ENCODE results near the gene TUSC2.

The TUSC2 gene

DNA sequence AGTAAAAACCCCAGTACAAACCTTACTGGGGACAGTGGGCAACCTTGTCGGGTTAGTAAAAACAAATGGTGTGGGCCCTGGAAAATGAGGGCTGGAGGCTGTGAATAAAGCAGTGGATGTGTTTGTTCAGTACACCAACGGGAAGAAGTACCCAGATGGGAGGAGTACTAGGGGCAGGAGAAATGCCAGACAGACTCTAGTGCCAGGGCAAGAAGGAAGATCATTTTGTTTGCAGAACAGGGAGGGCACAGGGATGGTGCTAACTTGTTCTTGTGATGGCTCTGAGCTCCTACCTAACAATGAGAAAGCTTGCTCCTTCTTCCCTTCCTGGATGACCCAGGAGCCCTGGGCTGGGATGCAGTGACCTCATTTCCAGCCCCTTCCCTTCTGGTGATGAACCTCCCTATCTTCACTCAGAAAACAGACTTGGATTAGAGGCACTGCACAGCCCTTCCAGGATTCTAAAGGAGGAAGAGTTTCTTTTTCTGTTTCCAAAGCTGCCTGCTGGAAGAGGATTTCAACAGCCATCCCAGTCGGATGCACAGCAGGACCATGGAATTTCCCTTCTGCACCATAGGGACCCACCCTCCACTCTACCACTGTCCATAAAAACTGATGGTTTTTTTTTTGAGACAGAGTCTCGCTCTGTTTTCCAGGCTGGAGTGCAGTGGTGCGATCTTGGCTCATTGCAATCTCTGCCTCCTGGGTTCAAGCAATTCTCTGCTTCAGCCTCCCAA, 6.5 kb upstream of the TUSC2 start:
- no peak for DNase-seq (ENCODE audit: low read depth)

GRCh38 chr3:50333744-50334328, 5.8 kb upstream of the TUSC2 start:
- DNase-seq (ENCODE audit: low read depth), result peak; percentile 38

GRCh38 chr3:50331364-50331907, 3.4 kb upstream of the TUSC2 start:
- DNase-seq (ENCODE audit: low read depth), result no peak

DNA sequence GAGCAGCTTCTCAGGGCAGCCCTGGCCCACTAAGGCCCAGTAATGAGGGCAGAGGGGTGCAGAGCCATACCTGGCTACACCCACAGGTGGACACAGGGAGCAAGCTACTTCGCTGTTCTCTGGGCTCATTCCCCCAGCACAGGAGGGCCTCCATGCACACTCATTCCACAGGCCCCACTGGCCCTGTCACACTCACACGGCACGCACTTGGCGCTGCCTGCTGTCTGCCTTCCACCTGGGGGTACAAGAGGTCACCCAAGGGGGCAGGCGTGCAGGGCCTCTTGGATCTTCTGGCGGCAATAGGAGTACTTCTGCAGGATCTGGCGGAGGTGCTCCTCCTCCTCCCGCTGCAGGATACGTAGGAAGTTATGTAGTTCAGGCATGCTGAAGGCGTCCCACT, 2.3 kb upstream of the TUSC2 start:
- DNase-seq (ENCODE audit: low read depth), result no peak

DNA sequence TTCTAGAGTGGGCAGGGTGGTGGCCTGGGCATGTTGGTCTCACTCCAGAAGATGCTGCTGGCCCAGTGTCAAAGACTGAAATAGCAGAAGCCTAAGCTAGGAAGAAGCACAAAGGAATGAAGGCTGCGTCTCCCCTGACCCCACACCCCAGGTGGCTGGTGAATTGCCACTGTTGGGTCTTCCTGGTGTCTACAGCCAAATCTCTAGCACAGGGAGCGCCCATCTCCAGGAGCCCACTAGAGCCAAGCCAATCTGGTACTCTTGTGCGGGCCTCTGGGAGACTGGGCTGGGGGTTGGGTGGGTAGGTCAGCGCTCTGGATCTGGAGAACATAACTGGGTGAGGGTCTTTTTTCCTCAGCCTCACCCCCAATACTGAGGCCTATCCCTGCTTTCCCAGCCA, 894 bp downstream of the TUSC2 start:
- no peak for DNase-seq (ENCODE audit: low read depth)

DNA sequence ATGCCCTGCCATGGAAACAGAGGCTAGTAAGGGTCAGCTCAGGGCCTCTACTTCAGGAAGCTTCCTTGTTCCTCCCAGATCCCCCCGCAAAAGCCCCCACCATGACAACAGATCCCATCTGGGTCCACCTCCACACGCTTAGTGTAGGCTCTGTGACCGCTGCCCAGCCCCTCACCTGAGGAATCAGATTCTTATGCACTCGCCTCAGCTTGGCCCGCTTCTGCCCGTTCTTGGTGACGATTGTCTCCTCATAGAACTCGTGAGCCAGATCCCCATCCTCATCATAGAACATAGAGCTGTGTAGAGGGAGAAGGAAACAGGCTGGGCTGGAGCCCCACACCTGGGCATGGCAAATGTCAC, 1.9 kb downstream of the TUSC2 start:
- no peak for DNase-seq (ENCODE audit: low read depth)

- no peak for DNase-seq (ENCODE audit: low read depth)
Measured at GRCh38 chr3:50325497-50326181, 2.4 kb downstream of the TUSC2 start.

DNA sequence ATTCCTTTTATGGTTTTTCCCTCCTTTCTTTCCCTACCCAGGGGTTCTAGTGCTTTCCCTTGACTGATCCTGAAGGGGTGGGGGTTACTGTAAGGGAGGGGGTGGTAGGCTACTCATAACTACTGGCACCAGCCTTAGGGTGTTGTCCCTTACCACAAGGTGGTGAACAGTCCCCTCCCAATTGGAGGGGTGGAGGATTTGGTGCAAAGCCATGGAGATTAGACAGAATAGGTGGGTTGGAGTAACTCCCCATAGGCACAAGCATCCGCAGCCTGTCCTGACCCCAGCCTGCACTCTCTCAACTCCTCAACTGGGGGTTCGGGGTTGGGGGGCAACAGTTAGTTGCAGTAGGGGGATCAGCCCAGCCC, 2.9 kb downstream of the TUSC2 start:
- DNase-seq (ENCODE audit: low read depth), result no peak

DNA sequence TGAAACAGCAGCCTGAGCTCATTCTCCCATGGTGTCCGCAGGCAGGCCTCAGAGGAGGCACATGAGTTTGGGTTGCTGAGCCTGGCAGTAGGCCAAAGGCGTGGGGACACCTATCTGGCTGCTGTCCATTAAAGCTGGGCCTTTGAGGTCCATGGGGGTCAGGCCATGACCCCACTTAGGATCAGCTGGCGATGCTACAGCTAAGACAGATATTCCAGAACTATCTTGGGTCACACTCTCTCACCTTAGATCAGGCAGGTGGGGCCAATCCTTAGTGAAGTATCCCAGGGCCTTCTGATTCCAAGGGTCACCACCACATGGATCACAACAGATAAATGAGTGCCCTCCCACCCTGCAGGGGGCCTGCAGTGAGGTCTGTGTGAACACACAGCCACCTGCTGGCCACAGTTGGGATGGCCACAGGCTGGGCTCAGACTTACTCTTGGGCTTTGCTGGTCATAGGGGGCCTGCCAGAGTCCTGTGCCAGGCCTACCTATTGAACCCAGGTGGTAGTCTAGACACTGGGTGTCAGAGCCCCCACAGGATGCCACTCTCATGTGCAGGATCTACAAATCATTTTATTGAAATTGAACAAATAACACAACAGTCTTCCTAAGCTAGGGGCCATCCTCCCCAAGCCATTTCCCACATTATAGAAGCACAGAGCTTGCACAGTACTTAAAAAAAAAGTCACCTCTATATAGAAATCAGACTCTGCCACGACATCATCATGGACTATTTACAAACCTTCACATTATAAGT, 3.5 kb downstream of the TUSC2 start:
- peak; percentile 52 for DNase-seq (ENCODE audit: low read depth)

- no peak for DNase-seq (ENCODE audit: low read depth)
Measured at GRCh38 chr3:50323614-50324199, 4.3 kb downstream of the TUSC2 start.

DNA sequence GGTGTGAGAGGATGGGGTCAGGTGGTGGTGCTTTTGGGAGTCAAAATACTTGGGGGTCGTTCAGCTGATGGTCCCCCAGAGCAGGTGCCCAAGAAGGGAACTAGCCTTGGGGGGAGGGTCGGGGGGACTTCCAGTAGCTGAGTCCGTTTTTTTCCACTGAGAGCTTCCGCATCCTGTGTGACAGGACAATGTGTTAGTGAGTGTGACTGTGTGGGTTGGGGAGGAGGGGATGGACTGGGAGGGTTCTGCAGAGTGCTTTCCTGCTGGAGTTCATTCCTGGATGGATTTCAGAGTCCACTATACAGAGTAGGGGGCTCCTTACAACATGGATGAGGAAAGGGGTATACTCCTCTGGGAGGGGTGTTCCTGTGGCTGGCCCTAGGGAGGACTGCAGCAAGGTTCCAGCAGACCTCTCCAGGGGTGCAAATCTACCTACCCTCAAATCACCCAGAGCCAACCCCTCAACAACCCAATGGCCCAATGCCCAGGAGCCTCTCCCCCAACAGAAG, 4.9 kb downstream of the TUSC2 start:
- no peak for DNase-seq (ENCODE audit: low read depth)

- DNase-seq (ENCODE audit: low read depth), result no peak
Measured at GRCh38 chr3:50322386-50323091, 5.5 kb downstream of the TUSC2 start, which contains the start of gene HYAL2. Gene HYAL2, minus strand, starts transcription at chr3:50322745. Its CDS starts 2,256 bp downstream, at chr3:50320489.

GRCh38 chr3:50322115-50322385, 6.0 kb downstream of the TUSC2 start:
- no peak for DNase-seq (ENCODE audit: low read depth)

DNA sequence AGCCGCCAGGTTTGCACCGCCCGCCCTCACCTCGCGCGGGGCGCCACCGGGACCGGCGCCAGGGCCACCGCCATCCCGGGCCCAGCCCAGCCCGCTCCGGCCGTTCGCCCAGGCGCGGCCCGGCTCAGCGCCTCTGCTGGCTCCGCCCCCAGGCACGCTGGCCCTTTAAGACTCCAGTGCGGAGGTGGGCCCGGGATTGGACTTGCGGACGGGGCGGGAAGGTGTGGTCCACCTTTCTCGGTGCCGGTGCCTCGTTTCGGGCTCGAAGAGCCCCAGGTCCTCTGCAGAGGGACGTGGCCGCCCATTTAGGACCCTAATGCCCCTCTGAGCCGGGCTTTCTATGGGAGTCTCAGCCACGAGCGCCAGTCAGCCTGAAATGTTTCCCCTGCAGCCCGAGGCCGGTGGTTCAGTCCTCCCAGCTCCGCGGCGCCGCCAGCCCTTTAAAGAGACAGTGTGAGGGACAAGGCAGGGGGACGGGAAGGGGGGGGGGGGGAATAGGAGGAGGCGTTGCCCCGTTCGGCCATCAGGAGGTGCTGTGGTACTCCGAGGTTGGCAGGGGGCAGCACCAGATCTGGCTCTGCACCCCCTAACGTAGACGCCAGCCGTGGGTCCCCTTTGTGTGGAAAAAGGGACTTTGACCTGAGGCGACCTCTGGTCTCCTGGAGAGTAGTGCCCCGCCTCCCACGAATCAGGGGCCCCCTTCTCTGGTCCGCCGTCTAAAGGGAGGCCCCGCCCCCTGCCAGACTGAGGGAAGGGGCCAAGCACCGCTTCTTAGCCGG, 6.5 kb downstream of the TUSC2 start:
- DNase-seq (ENCODE audit: low read depth), result peak; percentile 84

DNA sequence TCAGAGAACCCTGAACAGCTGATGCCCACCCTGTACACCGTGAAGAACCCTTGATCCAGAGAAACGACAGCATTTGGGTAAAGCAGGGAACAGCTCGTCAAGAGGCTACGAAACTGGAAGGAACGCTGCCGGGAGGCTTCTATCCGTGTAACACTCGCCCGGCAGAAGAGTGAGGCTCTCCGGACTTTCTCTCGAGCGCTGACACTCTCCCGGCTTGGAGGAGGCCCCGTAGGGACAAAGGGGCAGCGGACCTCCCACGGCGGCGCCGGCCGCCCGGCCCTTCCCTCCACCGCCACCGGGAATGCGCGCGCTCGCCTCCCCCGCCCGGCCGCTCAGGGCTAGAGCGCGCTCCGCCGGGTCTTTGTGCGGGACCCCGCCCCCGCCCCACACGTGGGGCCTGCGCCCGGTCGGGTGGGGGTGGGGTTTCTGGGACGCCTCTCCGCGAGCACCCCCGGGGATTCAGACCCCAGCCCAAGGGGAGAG, 7.1 kb downstream of the TUSC2 start:
- DNase-seq (ENCODE audit: low read depth), result peak; percentile 61

- no peak for DNase-seq (ENCODE audit: low read depth)
Measured at GRCh38 chr3:50319894-50320625, 8.0 kb downstream of the TUSC2 start.

DNA sequence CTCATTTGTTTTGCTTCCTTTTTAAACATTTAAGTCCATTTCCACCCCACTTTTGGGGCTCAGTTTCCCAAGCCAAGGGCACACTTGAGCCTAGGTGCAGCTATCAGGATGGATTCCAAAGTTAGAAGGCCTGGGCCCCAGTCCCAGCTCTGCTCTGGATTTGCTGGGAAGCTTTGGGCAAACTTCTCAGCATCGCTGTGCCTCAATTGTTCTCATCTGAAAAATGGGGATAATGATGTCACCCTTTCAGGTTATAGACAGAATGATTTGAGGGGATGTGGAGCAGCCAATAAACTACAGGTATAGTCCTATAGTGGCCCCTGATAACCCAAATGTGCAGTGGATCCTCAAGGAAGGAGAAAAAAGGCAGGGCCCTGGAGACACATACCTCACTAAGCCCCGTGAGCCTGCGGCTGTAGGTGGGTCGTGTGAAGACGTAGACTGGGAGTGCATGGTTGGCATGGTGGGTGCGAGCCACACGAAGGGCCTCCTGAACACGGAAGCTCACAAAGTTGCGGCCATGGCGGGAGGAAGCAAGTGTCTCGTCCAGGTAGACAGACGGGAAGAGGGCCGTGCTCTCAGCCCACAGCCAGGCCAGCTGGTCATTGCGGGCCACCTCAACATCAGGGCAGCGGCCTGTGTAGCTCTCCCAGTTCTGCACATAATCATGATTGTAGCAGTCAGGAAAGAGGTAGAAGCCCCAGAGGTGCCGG, 8.7 kb downstream of the TUSC2 start:
- no peak for DNase-seq (ENCODE audit: low read depth)

- DNase-seq (ENCODE audit: low read depth), result no peak
Measured at GRCh38 chr3:50318615-50319014, 9.4 kb downstream of the TUSC2 start.

DNA sequence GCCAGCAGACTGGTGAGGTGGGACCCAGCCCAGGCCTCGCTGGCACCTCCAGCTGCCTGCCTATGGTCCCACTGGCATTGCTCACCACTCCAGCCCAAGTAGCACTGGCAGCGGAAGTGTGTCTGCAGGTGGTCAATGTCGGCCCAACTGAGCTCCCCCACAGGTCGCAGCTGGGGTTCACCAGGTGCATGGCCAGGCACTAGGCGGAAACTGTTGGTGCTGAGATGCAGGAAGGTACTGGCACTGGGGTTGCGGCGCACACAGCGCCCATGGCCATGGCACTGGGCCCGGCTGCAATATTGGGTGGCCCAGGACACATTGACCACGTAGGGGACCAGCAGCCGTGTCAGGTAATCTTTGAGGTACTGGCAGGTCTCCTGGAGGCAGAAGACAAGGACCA, 9.9 kb downstream of the TUSC2 start:
- no peak for DNase-seq (ENCODE audit: low read depth)
